MM.1S (cell line): ENCODE results near the gene ARHGEF37.

Source experiments
- DNase-seq: peaks from one replicate; pipeline ENCODE4 v3.0.0-alpha.2; 2015
- H2AFZ ChIP-seq: fragments of 300-600 bp; sonication (generic); 2 replicates; pipeline ENCODE4 v1.6.0; 2016; ENCODE audit warnings: antibody characterized with exemption, low read length
- H3F3A ChIP-seq: fragments of 300-600 bp; sonication (generic); 2 replicates; pipeline ENCODE4 v1.6.1; 2016; ENCODE audit warnings: mild to moderate bottlenecking, antibody characterized with exemption, low read length, moderate library complexity, mixed read lengths; ENCODE audit not compliant: insufficient read depth
- H3K27ac ChIP-seq: fragments of 300-600 bp; sonication (generic); 2 replicates; pipeline ENCODE4 v1.5.1; 2016; ENCODE audit warnings: mild to moderate bottlenecking, low read length
- H3K27me3 ChIP-seq: fragments of 300-600 bp; sonication (generic); replicated peaks from 2 replicates; pipeline ENCODE4 v1.6.0; 2016; ENCODE audit warnings: low read length; ENCODE audit not compliant: insufficient read depth
- H3K36me3 ChIP-seq: fragments of 300-600 bp; sonication (generic); replicated peaks from 2 replicates; pipeline ENCODE4 v1.6.1; 2016; ENCODE audit warnings: mild to moderate bottlenecking, low read length, mixed read lengths; ENCODE audit not compliant: insufficient read depth
- H3K4me1 ChIP-seq: fragments of 300-600 bp; sonication (generic); 2 replicates; pipeline ENCODE4 v1.6.1; 2016; ENCODE audit warnings: low read length, mixed read lengths
- H3K4me2 ChIP-seq: fragments of 300-600 bp; sonication (generic); 2 replicates; pipeline ENCODE4 v1.6.0; 2016; ENCODE audit warnings: low read depth, low read length
- H3K4me3 ChIP-seq: fragments of 300-600 bp; sonication (generic); 2 replicates; pipeline ENCODE4 v1.5.1; 2016; ENCODE audit warnings: low read length, mixed read lengths
- H3K79me2 ChIP-seq: fragments of 300-600 bp; sonication (generic); 2 replicates; pipeline ENCODE4 v1.6.1; 2016; ENCODE audit warnings: mixed run types, low read length, mixed read lengths
- H3K9ac ChIP-seq: fragments of 300-600 bp; sonication (generic); 2 replicates; pipeline ENCODE4 v1.6.1; 2016; ENCODE audit warnings: low read length, mixed read lengths
- H3K9me2 ChIP-seq: fragments of 300-600 bp; sonication (generic); replicated peaks from 2 replicates; pipeline ENCODE4 v1.6.1; 2016; ENCODE audit warnings: mild to moderate bottlenecking, low read length, mixed read lengths; ENCODE audit not compliant: insufficient read depth
- H3K9me3 ChIP-seq: fragments of 300-600 bp; sonication (generic); replicated peaks from 2 replicates; pipeline ENCODE4 v1.6.1; 2016; ENCODE audit warnings: mild to moderate bottlenecking, low read length, mixed read lengths; ENCODE audit not compliant: insufficient read depth
- H4K20me1 ChIP-seq: fragments of 300-600 bp; sonication (generic); 2 replicates; pipeline ENCODE4 v1.6.1; 2016; ENCODE audit warnings: mild to moderate bottlenecking, low read length, moderate library complexity, mixed read lengths; ENCODE audit not compliant: insufficient read depth
- EZH2 ChIP-seq: fragments of 300-600 bp; sonication (generic); optimal IDR thresholded peaks from 2 replicates; pipeline ENCODE3; 2017; ENCODE audit warnings: low read depth, mild to moderate bottlenecking, antibody characterized with exemption, low read length, mixed read lengths
- EZH2phosphoT487 ChIP-seq: fragments of 300-600 bp; sonication (generic); IDR thresholded peaks from 2 replicates; pipeline ENCODE4 v1.6.1; 2018; ENCODE audit warnings: antibody characterized with exemption, low read length
- TF ChIP-seq, protein P1 (sequence below): fragments of 300-600 bp; sonication (generic); IDR thresholded peaks from 2 replicates; pipeline ENCODE4 v1.5.1; 2016; ENCODE audit warnings: antibody characterized with exemption, low read length, mixed read lengths

ARHGEF37 gene

DNA sequence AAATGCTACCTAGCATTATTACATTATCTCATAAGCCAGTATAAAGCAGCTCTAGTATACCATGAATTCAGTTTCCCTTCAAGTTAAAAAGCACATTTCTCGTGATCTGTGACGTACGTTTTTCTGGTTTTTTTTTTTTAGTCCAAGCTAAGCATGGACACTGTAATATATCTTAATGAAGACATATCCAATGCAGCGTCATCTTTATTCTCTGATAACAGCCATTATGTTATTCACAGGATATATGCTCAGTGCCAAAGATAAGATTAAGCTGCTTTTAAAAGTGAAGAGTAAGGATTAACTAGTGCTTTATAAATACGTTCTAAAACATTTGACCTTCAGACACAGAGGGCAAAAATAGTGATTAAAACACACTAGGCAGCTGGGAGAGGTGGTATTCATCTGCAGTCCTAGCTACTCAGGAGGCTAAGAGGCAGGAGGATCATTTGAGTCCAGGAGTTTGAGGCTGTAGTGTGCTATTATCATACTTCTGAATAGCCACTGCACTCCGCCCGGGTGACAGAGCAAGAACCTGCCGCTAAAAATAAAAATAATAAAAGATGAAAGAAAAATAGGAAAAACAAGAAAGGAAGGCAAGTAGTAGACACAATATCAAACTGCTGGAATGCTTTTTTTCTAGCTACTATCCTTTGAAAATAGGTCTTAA lies 37.8 kb upstream of the ARHGEF37 start:
- no peaks in the 10 kb centered on the region; the same call in 1 of the 2 replicates for H3K36me3 ChIP-seq
- peaks cover 2% of the 10 kb centered on the region; the same call in 1 of the 2 replicates for H3F3A ChIP-seq
- H3K27ac ChIP-seq: no peak overlapping the region
- H2AFZ ChIP-seq: no peak overlapping the region
- TF ChIP-seq, protein P1, sequence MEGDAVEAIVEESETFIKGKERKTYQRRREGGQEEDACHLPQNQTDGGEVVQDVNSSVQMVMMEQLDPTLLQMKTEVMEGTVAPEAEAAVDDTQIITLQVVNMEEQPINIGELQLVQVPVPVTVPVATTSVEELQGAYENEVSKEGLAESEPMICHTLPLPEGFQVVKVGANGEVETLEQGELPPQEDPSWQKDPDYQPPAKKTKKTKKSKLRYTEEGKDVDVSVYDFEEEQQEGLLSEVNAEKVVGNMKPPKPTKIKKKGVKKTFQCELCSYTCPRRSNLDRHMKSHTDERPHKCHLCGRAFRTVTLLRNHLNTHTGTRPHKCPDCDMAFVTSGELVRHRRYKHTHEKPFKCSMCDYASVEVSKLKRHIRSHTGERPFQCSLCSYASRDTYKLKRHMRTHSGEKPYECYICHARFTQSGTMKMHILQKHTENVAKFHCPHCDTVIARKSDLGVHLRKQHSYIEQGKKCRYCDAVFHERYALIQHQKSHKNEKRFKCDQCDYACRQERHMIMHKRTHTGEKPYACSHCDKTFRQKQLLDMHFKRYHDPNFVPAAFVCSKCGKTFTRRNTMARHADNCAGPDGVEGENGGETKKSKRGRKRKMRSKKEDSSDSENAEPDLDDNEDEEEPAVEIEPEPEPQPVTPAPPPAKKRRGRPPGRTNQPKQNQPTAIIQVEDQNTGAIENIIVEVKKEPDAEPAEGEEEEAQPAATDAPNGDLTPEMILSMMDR: no peak
- no peak overlapping the region for H3K4me2 ChIP-seq
- no peaks in the 10 kb centered on the region for H3K9me2 ChIP-seq
- DNase-seq: no peak
- peaks cover 21% of the 10 kb centered on the region; the same call in 1 of the 2 replicates for H4K20me1 ChIP-seq
- no peaks in the 10 kb centered on the region for H3K27me3 ChIP-seq
- H3K79me2 ChIP-seq: peaks cover 96% of the 10 kb centered on the region
- H3K9ac ChIP-seq: no peak overlapping the region
- H3K4me1 ChIP-seq: peaks cover 4% of the 10 kb centered on the region; the same call in 1 of the 2 replicates
- H3K9me3 ChIP-seq: no peaks in the 10 kb centered on the region
- no peak overlapping the region for H3K4me3 ChIP-seq

DNA sequence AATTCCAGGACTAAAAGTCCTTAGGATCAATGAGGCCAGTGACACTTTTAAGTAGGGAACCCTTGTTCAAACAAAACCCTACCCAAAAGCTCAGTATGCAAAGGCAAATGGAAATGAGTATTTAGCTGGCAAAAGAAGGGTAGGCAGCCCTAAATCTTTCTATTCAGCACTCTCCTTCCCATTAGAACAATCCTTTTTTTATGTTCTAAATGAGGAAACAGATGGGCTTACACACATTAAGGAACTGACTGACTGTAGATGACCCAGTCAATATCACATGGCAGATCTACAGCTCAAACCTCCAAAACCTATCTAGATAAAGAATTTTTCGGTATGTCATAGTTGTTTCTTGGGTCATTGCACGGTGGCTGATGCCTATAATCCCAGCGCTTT lies 37.3 kb upstream of the ARHGEF37 start:
- H3K9ac ChIP-seq: no peak overlapping the region
- no peak for TF ChIP-seq EZH2phosphoT487
- TF ChIP-seq EZH2: no peak
- TF ChIP-seq, protein P1: no peak
- H3K36me3 ChIP-seq: peaks cover 4% of the 10 kb centered on the region; the same call in 1 of the 2 replicates
- H3K4me2 ChIP-seq: no peak overlapping the region
- no peaks in the 10 kb centered on the region for H3K9me2 ChIP-seq
- H3F3A ChIP-seq: peaks cover 2% of the 10 kb centered on the region; the same call in 1 of the 2 replicates
- DNase-seq: no peak
- peaks cover 97% of the 10 kb centered on the region for H3K79me2 ChIP-seq
- H3K4me1 ChIP-seq: peaks cover 9% of the 10 kb centered on the region
- H3K4me3 ChIP-seq: no peak overlapping the region
- H3K9me3 ChIP-seq: no peaks in the 10 kb centered on the region
- no peak overlapping the region for H3K27ac ChIP-seq
- peaks cover 21% of the 10 kb centered on the region; the same call in 1 of the 2 replicates for H4K20me1 ChIP-seq
- no peak overlapping the region for H2AFZ ChIP-seq
- no peaks in the 10 kb centered on the region for H3K27me3 ChIP-seq

DNA sequence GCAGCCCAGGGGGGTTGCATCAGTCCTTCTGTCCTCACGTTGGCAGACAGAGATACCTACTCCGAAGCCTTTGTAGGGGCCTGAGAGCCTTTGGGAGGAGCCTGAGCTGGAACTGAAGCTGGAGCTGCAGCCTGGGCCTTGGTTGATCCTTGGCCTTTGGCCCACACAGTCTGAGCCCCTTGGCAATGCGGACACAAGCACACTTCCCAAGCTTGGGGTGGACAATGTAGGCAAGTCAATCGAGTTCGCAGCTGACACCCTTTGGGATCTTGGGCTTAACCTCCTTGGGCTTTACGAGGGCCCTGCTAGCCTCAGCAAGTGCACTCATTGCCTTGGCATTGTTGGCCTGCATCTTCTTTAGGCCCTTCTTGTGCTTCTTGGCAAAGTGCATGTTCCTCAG lies 36.0 kb upstream of the ARHGEF37 start:
- Histone ChIP-seq H3K4me3 (no peak overlapping the region), H3K36me3 (peaks cover 8% of the 10 kb centered on the region; the same call in 1 of the 2 replicates), H3K4me1 (peaks cover 13% of the 10 kb centered on the region), H3K4me2 (no peak overlapping the region), H4K20me1 (peaks cover 15% of the 10 kb centered on the region; the same call in 1 of the 2 replicates), H3F3A (peaks cover 7% of the 10 kb centered on the region), H3K9me2 (no peaks in the 10 kb centered on the region), H3K27me3 (no peaks in the 10 kb centered on the region), H3K9ac (no peak overlapping the region), H3K27ac (no peak overlapping the region), H3K79me2 (peaks cover 97% of the 10 kb centered on the region), H2AFZ (no peak overlapping the region), H3K9me3 (no peaks in the 10 kb centered on the region)
- no peak for DNase-seq
- TF ChIP-seq, protein P1: no peak
- TF ChIP-seq EZH2: no peak
- TF ChIP-seq EZH2phosphoT487: no peak
